Left ventricle myocardium inferior (tissue), 1 donor: ENCODE measurements around the gene RNF19B. TPM values are rescaled to one million over a fixed set of nuclear protein-coding genes. Genes with fewer than 3 reads are reported as not detected.

ENCODE experiments used
- DNase-seq: peaks from one replicate; pipeline ENCODE4 v3.0.0-alpha.2; 2020
- H3K27ac ChIP-seq: fragments of 200-600 bp; replicated peaks from 2 replicates; pipeline ENCODE4 v1.8.0; 2021
- H3K27me3 ChIP-seq: fragments of 200-600 bp; 2 replicates; pipeline ENCODE4 v1.8.0; 2021; ENCODE audit warnings: low read depth
- H3K36me3 ChIP-seq: fragments of 200-600 bp; 2 replicates; pipeline ENCODE4 v1.8.0; 2021
- H3K4me1 ChIP-seq: fragments of 200-600 bp; 2 replicates; pipeline ENCODE4 v1.8.0; 2021
- H3K4me3 ChIP-seq: fragments of 200-600 bp; 2 replicates; pipeline ENCODE4 v1.8.0; 2021; ENCODE audit warnings: mild to moderate bottlenecking, moderate library complexity
- H3K9me3 ChIP-seq: fragments of 200-600 bp; replicated peaks from 2 replicates; pipeline ENCODE4 v1.8.0; 2021
- intact Hi-C: fragments of 100-400 bp; cut with micrococcal nuclease; formaldehyde crosslinking; loops from one replicate; pipeline ENCODE4 v1.11.0; 2022
- total RNA-seq: library from RNA; stranded (reverse); fragmentation: NEBNext Ultra II Directional; extraction: Animal tissue kit (Norgen Biotek cat#: 25700); gene quantifications from one replicate; pipeline ENCODE4 v1.2.1, GENCODE V29; 2021
- TF ChIP-seq, protein P1 (sequence below): fragments of 200-600 bp; IDR thresholded peaks from 2 replicates; pipeline ENCODE4 v1.8.0; 2021; ENCODE audit warnings: antibody characterized with exemption, mild to moderate bottlenecking, borderline replicate concordance
- donor health status: DM: no; HTN: yes; CAD: no; lungs with severe emphysema.

RNF19B gene
- total RNA-seq, 1 donor from 2014 or later: 15.4 TPM

DNA sequence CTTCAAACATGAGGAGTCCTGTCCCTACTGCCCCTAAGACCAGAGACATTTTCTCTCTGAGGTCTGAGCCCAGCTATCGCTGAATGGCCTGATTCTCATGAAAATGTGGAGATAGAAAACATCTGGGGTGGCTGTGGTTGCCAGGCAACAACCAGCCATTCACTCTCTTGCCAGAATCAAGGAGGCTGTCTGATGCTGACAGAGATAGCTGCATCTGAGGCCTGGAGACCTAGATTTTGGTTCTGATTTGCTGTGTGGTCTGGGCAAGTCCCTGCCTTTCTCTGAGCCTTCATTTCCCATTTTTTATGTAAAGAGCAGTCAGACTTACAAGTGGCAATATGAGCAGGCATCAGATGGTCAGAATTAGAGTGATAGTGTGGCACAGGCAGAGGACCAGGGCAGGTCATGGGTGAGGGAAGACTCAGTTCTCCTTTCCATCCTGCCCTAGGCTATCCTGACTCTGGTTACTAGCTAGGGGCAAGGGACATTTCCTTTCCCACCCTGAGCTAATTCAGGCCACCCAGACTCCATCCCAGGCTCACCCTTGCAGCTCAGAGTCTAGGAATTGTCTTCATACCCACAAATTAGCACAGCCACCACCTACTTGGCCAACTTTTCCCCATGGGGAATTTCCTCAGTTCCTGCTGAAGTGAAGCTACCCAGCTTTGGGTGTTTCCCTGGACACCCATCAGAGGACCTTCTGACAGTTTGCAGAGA is 20.0 kb upstream of the RNF19B start:
- peak overlapping the region; percentile 24 for H3K27ac ChIP-seq

DNA sequence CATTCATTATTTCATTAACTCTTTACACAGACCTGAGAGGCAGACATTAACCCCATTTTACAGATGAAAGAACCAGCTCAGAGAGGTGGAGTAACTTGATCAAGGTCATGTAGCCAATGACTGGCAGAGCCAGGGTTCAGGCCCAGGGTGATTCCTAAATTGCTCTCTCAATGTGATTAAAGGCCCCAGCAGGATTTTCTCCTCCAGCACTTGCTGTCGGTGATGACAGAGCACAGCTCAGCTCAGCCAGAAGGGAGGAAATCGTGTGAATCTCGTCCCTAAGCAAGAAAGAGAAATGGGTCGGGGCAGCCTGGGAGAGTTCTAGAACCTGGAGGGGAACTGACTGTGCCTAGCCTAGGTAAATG is 19.5 kb upstream of the RNF19B start:
- intact Hi-C loops: no loop called here
- DNase-seq: no peak

More for the DNA sequence above, 20.0 kb upstream of the RNF19B start:
- Histone ChIP-seq H3K27me3 (no peaks in the 10 kb centered on the region), H3K36me3 (no peaks in the 10 kb centered on the region), H3K4me3 (no peak overlapping the region), H3K4me1 (peaks cover 35% of the 10 kb centered on the region), H3K9me3 (no peaks in the 10 kb centered on the region)
- intact Hi-C loops: no loop called here
- DNase-seq: no peak
- TF ChIP-seq, protein P1, sequence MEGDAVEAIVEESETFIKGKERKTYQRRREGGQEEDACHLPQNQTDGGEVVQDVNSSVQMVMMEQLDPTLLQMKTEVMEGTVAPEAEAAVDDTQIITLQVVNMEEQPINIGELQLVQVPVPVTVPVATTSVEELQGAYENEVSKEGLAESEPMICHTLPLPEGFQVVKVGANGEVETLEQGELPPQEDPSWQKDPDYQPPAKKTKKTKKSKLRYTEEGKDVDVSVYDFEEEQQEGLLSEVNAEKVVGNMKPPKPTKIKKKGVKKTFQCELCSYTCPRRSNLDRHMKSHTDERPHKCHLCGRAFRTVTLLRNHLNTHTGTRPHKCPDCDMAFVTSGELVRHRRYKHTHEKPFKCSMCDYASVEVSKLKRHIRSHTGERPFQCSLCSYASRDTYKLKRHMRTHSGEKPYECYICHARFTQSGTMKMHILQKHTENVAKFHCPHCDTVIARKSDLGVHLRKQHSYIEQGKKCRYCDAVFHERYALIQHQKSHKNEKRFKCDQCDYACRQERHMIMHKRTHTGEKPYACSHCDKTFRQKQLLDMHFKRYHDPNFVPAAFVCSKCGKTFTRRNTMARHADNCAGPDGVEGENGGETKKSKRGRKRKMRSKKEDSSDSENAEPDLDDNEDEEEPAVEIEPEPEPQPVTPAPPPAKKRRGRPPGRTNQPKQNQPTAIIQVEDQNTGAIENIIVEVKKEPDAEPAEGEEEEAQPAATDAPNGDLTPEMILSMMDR: no peak

DNA sequence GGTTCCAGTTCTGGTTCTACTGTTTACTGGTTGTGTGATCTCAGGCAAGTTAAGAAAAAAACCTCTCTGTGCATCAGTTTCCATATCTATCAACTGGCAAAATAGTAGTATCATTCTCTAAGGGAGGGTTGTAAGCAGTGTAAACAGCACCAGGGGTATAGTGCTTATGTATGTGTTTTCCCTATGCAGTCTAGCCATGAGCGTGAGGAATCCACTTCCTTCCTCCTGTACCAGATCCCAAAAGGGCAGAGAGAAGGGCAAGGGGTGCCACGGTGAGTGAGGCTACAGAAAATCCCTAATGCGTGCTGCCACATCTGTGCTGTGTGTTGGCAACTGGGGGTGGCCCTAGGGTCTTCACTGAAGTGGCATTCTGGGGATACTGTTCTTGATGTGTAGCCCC is 18.4 kb upstream of the RNF19B start:
- H3K27ac ChIP-seq: no peak overlapping the region
- peaks cover 19% of the 10 kb centered on the region for H3K4me1 ChIP-seq
- TF ChIP-seq, protein P1: no peak
- no peaks in the 10 kb centered on the region for H3K27me3 ChIP-seq
- H3K9me3 ChIP-seq: no peaks in the 10 kb centered on the region
- no peak overlapping the region for H3K4me3 ChIP-seq
- DNase-seq: no peak
- intact Hi-C loops: no loop called here
- no peaks in the 10 kb centered on the region for H3K36me3 ChIP-seq

More for the DNA sequence above, 19.5 kb upstream of the RNF19B start:
- H3K27ac ChIP-seq: peak overlapping the region; percentile 24
- H3K9me3 ChIP-seq: no peaks in the 10 kb centered on the region
- H3K4me3 ChIP-seq: no peak overlapping the region
- peaks cover 30% of the 10 kb centered on the region for H3K4me1 ChIP-seq
- TF ChIP-seq, protein P1: no peak
- H3K36me3 ChIP-seq: no peaks in the 10 kb centered on the region
- no peaks in the 10 kb centered on the region for H3K27me3 ChIP-seq

DNA sequence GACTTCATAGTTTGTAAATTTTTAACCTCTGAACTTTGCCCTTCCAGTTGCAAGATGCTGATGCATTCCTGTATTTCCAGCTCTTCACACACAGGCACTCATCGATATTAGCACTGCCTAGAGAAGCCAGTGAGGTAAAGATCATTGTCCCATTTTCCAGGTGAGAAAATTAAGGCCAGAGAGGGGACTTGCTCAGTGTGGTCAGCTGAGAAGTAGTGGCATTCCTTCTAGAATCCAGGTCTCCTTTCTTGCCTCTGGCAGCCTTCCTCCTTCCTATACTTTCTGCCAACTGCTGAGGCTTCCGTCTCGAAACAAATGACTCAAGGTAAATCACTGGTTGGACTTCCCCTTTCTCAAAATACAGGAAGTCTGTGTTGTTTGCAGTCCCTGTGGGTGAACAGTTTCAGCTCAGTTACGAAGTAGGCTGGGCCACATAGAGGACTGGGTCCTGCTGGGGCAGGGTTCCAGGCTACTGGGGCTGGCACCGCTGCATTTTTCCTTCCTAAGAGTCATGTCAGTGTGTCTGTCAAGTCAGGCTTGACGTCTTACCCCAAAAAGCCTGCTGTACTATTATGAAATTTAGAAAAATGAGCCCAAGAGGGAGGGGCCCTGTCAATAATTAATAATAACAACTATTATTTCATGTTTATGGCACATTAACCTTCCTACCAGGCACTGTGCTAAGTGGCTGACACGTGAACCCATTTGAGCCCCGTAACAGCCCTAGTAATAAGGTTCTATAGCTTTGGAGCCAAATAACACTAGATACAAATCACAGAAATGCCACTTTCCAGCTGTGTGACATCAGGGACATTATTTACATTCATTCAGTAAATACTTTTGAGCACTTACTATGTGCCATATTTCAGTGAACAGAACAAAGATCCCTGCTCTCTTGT is 16.6 kb upstream of the RNF19B start:
- TF ChIP-seq, protein P1: no peak
- DNase-seq: no peak
- intact Hi-C loops: no loop called here
- Histone ChIP-seq H3K4me3 (no peak overlapping the region), H3K27me3 (no peaks in the 10 kb centered on the region), H3K27ac (peak overlapping the region; percentile 76), H3K9me3 (no peaks in the 10 kb centered on the region), H3K4me1 (peaks cover 17% of the 10 kb centered on the region), H3K36me3 (no peaks in the 10 kb centered on the region)

DNA sequence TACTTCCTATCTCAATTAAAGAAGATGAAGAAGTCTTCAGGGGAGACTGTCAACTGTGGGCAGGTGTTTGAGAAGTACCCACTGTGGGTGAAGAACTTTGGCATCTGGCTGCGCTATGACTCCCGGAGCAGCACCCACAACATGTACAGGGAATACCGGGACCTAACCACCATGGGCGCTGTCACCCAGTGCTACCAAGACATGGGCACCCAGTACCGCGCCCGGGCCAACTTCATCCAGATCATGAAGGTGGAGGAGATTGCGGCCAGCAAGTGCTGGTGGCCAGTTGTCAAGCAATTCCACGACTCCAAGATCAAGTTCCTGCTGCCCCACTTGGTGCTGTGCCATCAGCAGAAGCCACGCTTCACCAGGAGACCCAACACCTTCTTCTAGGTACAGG is 15.5 kb upstream of the RNF19B start:
- no peak overlapping the region for H3K4me3 ChIP-seq
- intact Hi-C loops: no loop called here
- H3K27me3 ChIP-seq: no peaks in the 10 kb centered on the region
- no peak for DNase-seq
- H3K9me3 ChIP-seq: no peaks in the 10 kb centered on the region
- TF ChIP-seq, protein P1: no peak
- H3K27ac ChIP-seq: no peak overlapping the region
- H3K36me3 ChIP-seq: no peaks in the 10 kb centered on the region
- H3K4me1 ChIP-seq: peaks cover 17% of the 10 kb centered on the region
